Lower leg skin (tissue), 3 donors: ENCODE data around the gene NLRP11.

ENCODE experiments used
- POLR2A ChIP-seq, 2 donors: fragments of 450-650 bp; IDR thresholded peaks; one replicate each; pipeline ENCODE4 v1.6.1; 2016 to 2017; ENCODE audit warnings: antibody characterized with exemption in 2 of 2, mild to moderate bottlenecking in 1 of 2, moderate library complexity in 1 of 2
- TF ChIP-seq, protein P1 (sequence below), 3 donors: fragments of 450-650 bp; IDR thresholded peaks; one replicate each; pipeline ENCODE4 v1.5.1; 2016; ENCODE audit warnings: antibody characterized with exemption in 3 of 3, mild to moderate bottlenecking in 3 of 3, moderate library complexity in 2 of 3

DNA sequence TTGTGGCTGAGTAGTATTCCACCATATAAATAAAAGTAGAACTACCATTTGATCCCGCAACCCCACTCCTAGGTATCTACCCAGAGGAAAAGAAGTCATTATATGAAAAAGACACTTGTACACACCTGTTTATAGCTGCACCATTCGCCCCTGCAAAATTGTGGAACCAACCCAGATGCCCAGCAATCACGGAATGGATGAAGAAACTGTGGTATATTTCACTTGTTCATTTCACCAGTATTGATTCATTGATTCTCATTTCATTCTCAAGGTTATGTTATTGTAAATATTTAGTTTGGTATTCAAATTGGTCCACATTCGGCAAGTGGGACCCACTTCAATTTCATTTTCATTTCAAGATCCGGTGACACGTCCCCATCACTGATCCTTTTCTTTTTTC is 81.1 kb downstream of the NLRP11 start:
- no peak for TF ChIP-seq POLR2A (IDR thresholded peaks at IDR 0.05)
- TF ChIP-seq, protein P1, sequence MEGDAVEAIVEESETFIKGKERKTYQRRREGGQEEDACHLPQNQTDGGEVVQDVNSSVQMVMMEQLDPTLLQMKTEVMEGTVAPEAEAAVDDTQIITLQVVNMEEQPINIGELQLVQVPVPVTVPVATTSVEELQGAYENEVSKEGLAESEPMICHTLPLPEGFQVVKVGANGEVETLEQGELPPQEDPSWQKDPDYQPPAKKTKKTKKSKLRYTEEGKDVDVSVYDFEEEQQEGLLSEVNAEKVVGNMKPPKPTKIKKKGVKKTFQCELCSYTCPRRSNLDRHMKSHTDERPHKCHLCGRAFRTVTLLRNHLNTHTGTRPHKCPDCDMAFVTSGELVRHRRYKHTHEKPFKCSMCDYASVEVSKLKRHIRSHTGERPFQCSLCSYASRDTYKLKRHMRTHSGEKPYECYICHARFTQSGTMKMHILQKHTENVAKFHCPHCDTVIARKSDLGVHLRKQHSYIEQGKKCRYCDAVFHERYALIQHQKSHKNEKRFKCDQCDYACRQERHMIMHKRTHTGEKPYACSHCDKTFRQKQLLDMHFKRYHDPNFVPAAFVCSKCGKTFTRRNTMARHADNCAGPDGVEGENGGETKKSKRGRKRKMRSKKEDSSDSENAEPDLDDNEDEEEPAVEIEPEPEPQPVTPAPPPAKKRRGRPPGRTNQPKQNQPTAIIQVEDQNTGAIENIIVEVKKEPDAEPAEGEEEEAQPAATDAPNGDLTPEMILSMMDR (IDR thresholded peaks at IDR 0.05) = no peak
